Measurements from ENCODE around the gene KHK.

Gene KHK

GRCh38 chr2:27069961-27070618 lies 16.5 kb upstream of the KHK start:
- in situ Hi-C loops (cut with MboI; ENCODE audit: low sequenced_read_pairs, unreplicated experiment): no loop called here
- no peak for TF ChIP-seq CTCF (IDR thresholded peaks at IDR 0.05; ENCODE audit: borderline replicate concordance, control extremely low read depth, extremely low read depth, insufficient read depth, missing control alignments)
- DNase-seq (ENCODE audit: low spot score): no peak

- no peak for DNase-seq (ENCODE audit: low spot score)
- in situ Hi-C loops (cut with MboI; ENCODE audit: low sequenced_read_pairs, unreplicated experiment): no loop called here
- TF ChIP-seq CTCF (IDR thresholded peaks at IDR 0.05; ENCODE audit: borderline replicate concordance, control extremely low read depth, extremely low read depth, insufficient read depth, missing control alignments): no peak
These were observed 15.8 kb upstream of the KHK start for GRCh38 chr2:27070653-27071276.

DNA sequence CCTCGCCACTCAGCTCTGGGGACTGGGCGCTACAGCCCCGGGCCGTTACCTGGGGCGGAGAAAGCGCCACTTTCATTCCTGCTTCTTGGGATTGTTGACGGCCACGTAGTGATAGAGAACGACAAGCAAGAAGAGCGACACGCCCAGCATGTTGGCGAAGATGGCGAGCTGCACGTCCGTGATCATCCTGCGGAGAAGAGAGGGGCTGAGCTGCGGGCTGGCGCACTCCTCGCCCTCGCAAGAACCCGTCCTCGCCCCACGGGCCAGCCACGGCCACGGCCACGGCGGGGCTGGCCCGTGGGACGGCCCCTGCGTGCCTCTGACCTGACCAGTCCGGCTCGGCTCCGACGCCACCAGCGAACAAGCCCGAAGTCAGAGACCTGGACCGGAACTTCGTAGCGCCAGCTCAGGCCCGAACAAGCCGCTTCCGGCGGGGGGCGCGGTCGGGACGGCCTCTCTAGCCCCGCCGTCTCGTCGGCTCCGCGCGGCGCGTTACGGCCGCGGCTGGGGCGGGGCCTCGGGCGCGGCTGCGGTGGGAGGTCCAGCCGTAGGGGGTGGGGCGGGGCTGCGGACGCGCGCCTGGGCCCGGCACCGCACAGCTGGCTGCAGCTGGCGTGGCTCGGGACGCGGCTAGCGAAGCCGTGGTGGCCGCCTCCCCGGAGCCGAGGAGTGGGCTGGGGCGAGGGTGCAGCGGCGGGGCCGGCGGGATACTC lies 15.1 kb upstream of the KHK start, which contains the start of gene OST4:
Gene OST4 (minus strand): TSS at position 378 of the 713 bp plus-strand sequence.
- in situ Hi-C loops (cut with MboI; ENCODE audit: low sequenced_read_pairs, unreplicated experiment): no loop called here
- TF ChIP-seq CTCF (IDR thresholded peaks at IDR 0.05; ENCODE audit: borderline replicate concordance, control extremely low read depth, extremely low read depth, insufficient read depth, missing control alignments): no peak
- peak; percentile 98 for DNase-seq (ENCODE audit: low spot score)

- in situ Hi-C loops (cut with MboI; ENCODE audit: low sequenced_read_pairs, unreplicated experiment): no loop called here
- no peak for TF ChIP-seq CTCF (IDR thresholded peaks at IDR 0.05; ENCODE audit: borderline replicate concordance, control extremely low read depth, extremely low read depth, insufficient read depth, missing control alignments)
These were observed 14.4 kb upstream of the KHK start for GRCh38 chr2:27071990-27072830.

DNA sequence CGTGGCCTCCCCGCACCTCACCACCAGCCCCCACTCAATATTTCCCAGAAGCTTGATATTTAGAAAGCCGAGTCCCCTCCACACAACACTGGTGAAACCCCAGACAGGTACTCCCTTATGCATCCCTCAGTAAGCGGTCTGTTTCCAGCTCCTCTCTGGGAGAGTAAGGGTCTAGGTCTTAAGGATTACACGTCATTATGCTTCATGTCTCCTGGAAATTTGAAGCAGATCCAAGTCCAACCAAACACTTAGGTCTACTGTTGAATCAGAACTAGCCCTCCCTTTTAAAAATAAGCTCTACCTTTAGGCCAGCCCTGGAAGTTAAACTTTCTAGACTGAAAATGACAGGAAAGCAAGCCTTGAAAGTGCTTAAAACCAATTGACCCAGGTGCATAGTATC lies 13.7 kb upstream of the KHK start:
- in situ Hi-C loops (cut with MboI; ENCODE audit: low sequenced_read_pairs, unreplicated experiment): no loop called here
- TF ChIP-seq CTCF (IDR thresholded peaks at IDR 0.05; ENCODE audit: borderline replicate concordance, control extremely low read depth, extremely low read depth, insufficient read depth, missing control alignments): no peak
- no peak for DNase-seq (ENCODE audit: low spot score)

More at GRCh38 chr2:27071990-27072830, 14.4 kb upstream of the KHK start:
- peak; percentile 60 for DNase-seq (ENCODE audit: low spot score)

DNA sequence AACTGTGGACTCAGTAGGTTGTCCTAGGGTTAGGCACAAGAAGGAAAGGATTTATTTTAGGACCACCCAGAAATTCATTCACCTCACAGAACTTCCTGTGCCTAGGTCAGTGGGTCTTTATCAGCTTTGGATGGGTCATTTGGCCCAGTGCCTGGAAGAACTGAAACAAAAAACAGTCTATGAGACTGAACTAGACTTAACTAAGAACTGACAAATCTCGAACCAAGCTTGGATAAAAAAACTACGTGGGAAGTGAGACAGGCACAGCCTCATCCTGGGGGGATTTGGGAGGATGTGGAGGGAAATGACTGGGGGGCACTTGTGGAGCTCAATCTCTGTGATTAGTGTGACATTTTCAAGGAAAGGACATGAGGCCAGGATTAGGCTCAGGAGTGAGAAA lies 12.8 kb upstream of the KHK start:
- in situ Hi-C loops (cut with MboI; ENCODE audit: low sequenced_read_pairs, unreplicated experiment): no loop called here

More for the DNA sequence above, 12.8 kb upstream of the KHK start:
- no peak for DNase-seq (ENCODE audit: low spot score)
- TF ChIP-seq CTCF (IDR thresholded peaks at IDR 0.05; ENCODE audit: borderline replicate concordance, control extremely low read depth, extremely low read depth, insufficient read depth, missing control alignments): no peak

All from GM13976 (cell line).